Medulla oblongata (tissue), 1 donor: ENCODE results near the gene LIPE.

Source experiments
- DNase-seq: peaks from one replicate; pipeline ENCODE4 v3.0.0-alpha.2; 2015; ENCODE audit errors: extremely low spot score

LIPE gene

DNA sequence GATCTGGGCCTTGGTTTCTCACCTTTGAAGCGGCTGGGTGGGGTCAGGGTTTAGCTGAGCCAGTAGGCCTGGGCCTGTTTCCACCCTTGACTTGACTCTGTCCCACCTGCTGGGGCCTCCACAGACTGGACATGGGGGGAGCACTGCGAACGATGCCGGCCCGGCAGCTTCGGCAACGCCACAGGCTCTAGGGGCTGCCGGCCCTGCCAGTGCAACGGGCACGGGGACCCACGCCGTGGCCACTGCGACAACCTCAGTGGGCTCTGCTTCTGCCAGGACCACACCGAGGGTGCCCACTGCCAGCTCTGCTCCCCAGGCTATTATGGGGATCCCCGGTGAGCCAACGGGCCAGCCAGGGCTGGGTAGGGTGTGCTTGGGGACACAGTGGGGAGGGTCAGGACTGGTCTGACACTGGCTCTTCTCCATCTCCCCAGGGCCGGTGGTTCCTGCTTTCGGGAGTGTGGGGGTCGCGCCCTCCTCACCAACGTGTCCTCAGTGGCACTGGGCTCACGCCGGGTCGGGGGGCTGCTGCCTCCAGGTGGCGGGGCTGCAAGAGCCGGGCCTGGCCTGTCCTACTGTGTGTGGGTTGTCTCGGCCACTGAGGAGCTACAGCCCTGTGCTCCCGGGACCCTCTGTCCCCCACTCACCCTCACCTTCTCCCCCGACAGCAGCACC lies 73.7 kb downstream of the LIPE start:
- no peak for DNase-seq

DNA sequence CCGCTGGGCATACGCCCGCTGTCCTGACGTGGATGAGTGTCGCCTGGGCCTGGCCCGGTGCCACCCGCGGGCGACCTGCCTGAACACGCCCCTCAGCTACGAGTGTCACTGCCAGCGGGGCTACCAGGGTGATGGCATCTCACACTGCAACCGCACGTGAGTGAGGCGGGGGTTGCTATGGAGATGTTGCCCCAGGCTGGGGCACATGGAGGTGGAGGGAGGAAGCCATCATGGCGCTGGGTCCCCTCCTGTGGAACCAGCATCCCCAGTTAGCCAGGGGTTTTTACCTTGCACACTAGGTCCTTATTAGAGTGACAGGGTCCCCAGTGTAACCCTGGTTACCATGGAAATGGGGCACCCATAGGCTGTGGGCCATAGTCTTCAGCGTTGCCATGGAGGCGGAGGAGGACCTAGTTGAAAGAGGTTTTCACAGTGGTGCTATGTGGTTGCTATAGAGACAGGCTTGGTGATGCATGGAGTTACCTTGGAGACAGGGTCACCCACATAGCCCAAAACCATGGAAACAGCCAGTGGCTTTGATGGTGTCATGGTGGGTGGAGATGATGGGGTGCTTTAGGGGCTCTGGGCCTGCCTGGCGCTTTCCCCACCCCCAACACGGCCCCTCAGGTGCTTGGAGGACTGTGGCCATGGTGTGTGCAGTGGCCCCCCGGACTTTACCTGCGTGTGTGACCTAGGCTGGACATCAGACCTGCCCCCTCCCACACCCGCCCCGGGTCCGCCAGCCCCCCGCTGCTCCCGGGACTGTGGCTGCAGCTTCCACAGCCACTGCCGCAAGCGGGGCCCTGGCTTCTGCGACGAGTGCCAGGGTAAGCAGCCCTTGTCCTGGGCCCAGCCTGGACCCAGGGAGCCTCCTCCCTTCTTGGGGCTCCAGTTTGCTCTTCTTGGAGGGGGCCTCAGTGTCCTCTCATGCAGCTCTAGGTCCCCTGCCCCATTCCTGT lies 74.6 kb downstream of the LIPE start:
- DNase-seq, result peak; percentile 37
